ENCODE data around the gene FALEC.

DNA sequence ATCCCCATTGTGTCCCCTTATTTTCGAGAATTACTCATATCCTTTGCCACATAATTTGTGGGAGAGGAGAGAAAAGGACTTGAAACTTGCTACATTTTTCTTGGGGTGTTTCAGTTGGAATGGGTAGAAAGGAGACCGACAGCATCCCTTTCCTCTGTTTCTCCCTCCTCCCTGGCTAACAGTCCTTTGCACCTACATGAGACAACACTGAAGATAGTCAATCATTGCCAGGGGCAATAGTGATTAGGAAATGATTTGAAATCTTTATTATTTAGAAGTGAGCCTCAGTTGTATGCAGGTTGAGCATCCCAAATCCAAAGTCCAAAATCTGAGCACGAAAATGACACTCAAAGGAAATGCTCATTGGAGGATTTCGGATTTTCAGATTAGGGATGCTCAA is 36.2 kb upstream of the FALEC start:
- TF ChIP-seq, protein P1, sequence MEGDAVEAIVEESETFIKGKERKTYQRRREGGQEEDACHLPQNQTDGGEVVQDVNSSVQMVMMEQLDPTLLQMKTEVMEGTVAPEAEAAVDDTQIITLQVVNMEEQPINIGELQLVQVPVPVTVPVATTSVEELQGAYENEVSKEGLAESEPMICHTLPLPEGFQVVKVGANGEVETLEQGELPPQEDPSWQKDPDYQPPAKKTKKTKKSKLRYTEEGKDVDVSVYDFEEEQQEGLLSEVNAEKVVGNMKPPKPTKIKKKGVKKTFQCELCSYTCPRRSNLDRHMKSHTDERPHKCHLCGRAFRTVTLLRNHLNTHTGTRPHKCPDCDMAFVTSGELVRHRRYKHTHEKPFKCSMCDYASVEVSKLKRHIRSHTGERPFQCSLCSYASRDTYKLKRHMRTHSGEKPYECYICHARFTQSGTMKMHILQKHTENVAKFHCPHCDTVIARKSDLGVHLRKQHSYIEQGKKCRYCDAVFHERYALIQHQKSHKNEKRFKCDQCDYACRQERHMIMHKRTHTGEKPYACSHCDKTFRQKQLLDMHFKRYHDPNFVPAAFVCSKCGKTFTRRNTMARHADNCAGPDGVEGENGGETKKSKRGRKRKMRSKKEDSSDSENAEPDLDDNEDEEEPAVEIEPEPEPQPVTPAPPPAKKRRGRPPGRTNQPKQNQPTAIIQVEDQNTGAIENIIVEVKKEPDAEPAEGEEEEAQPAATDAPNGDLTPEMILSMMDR (IDR thresholded peaks at IDR 0.05) = no peak
- TF ChIP-seq EP300 (IDR thresholded peaks at IDR 0.05) (no peak), POLR2AphosphoS5 (IDR thresholded peaks at IDR 0.05) (no peak), POLR2A (IDR thresholded peaks at IDR 0.05) (no peak)
